ENCODE results near the gene BMF. TPM values are rescaled to one million over a fixed set of nuclear protein-coding genes. Genes with fewer than 3 reads are reported as not detected.
"Not testable (repeated sequence)": the region's sequence is repeated elsewhere in the genome, so short reads cannot be mapped to it uniquely, and the experiment has no call there.

BMF gene
- total RNA-seq, 1 donor from 2014 or later = 48.1 TPM

- DNase-seq (ENCODE audit: extremely low read depth, low read depth, low spot score) = no peak
These were observed 17.8 kb downstream of the BMF start for GRCh38 chr15:40090774-40091455.

DNA sequence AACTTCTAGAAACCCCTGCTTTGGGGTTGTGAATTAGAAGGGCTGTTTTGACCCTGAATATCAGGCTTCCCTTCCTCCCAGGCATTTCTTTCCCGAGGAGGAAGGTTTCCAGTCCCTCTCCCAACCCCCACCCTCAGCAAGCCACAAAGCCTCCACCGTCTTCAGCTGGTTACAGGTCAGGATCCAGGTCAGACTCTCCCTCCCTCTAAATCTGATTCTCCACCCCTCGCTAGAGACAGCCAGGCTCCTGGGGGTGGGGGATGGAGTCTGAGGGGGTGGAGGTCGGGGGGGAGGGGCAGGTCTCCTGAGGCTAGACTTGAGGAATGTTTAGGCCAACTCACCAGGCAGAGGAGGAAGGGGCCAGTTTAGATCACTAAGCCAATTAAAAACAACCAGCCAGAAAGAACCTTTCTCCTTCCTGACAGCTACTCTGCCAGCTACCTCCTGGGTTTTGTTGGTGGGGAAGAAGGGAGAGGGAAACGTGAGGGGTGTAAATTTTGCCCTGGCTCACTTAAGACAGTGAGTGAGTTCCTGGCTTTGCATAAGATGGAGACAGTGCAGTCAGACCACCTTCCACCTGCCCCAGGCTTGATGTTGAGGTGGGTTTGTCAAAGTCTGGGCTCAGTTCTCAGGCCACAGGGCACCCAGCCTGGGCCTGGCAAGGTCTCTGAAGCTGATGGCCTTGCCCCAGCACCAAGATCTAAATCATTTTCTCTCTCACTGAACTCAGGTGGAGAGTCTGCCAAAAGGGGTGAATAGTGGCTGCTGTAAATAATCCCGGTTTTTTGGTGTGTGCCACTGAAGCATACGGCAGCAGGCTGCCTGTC lies 19.5 kb downstream of the BMF start:
- DNase-seq (ENCODE audit: extremely low read depth, low read depth, low spot score) = no peak

GRCh38 chr15:40087991-40088928 lies 20.4 kb downstream of the BMF start:
- DNase-seq (ENCODE audit: extremely low read depth, low read depth, low spot score) = no peak

DNA sequence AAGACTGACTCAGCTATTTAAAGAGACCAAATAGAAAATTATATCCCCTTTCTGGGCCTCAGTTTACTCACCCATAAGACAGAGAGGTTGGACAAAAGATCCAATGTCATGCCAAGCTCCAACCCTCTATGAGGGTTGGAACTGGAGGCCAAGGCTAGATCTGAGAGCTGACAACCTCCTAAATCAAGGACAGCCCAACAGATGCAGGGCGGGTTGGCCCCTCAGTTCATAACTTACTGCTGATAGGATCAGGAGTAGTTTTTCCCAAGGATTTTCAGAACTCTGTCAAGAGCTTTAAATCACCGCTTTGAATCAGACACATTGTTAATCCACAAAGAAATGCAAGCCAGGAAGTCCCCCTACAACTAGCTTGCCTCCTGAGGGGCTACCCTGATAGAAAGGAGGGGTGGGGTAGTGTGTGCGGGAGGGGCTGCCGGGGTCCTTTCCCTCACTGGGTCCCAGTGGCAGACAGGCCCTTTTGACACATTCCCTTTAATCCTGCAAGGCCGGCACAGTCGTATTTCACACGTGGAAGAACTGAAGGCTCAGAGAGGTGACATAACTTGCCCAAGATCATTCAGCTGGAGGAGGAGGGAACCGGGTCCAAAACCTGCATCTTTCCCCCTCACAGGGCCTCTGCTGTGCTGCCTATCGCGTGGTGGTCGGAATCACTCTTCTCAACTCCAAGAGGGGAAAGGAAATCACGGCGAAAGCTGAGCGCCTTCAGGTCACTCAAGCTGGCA lies 21.4 kb downstream of the BMF start:
- no peak for DNase-seq (ENCODE audit: extremely low read depth, low read depth, low spot score)

GRCh38 chr15:40085266-40085665 lies 23.4 kb downstream of the BMF start:
- no peak for DNase-seq (ENCODE audit: extremely low read depth, low read depth, low spot score)

- DNase-seq (ENCODE audit: extremely low read depth, low read depth, low spot score) = no peak
These were observed 24.0 kb downstream of the BMF start for GRCh38 chr15:40084650-40085049.

DNA sequence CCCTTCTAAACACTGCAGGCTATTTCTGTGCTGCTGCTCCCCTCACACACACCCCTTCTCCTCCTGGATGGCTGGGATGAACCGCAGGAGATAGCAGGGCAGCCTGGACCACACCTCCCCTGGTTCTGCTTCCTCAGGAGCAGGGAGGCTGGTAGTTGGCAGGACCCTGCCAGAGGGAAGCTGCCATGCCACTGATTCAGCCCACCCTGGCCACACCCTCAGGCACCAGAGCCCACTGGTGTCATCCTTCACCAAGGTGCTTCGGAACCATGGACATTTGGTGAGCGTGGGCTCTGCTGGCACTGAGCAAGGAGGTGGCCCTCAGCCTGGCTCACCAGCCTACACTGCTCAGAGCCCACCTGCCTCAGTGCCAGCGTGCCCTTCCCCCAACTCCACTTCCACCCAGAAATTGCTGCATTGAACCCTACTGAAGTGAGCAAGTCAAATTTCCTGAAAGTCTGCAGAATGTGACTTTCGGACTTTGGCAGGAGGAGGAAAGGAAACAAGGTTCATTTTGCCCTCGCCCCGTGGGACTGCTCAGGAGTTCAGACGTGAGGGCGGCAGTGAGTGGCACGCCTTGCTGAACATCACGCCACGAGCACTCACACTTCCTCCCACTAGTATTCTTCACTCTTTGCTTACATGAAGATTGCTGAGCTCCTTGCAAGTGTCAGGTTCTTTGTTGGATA lies 26.3 kb downstream of the BMF start:
- no peak for DNase-seq (ENCODE audit: extremely low read depth, low read depth, low spot score)

DNA sequence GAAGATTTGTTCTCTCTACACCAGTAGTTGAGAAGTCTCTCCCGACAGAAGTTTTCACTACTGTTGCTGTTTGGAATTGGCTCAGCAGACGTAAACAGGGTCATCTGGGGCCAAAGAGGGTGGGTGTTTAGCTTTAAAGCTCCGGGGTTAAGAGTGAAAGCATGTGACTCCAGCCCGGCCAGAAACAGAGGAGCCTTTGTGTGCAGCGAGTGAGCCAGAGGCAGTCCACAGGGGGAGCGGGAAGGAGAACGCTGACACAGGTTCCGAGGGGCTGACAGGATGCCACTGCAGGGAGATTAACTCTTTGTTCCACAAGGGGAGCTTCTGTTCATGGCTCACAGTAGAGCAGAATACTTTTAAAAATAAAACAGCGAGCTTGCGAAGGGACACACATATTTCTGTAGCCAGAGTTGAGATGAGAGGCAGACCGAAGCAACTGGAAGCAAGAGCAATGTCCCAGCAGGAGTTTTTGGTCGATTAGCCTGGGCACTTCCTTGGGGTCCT lies 26.9 kb downstream of the BMF start:
- no peak for DNase-seq (ENCODE audit: extremely low read depth, low read depth, low spot score)

- no peak for DNase-seq (ENCODE audit: extremely low read depth, low read depth, low spot score)
These were observed 27.8 kb downstream of the BMF start for GRCh38 chr15:40080847-40081246.

DNA sequence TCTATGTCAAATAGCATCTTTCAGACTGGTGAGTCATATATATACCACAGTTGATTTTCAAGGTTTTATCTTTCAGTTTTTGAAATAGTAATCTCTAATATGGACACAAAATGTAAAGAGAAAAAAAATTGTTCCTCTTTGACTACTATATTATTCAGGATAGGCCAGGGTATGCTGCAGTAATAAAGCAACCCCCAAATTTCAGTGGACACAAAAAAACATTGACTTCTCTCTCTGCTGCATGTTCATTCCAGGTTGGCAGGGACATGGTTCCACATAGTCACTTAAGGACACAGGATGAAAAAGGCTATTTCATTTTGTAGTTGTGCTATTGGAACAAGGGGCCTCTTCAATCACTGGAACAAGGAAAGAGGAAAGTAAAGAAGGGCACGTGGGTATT lies 28.6 kb downstream of the BMF start:
- DNase-seq (ENCODE audit: extremely low read depth, low read depth, low spot score) = no peak

- no peak for DNase-seq (ENCODE audit: extremely low read depth, low read depth, low spot score)
These were observed 29.2 kb downstream of the BMF start for GRCh38 chr15:40079456-40079855.

DNA sequence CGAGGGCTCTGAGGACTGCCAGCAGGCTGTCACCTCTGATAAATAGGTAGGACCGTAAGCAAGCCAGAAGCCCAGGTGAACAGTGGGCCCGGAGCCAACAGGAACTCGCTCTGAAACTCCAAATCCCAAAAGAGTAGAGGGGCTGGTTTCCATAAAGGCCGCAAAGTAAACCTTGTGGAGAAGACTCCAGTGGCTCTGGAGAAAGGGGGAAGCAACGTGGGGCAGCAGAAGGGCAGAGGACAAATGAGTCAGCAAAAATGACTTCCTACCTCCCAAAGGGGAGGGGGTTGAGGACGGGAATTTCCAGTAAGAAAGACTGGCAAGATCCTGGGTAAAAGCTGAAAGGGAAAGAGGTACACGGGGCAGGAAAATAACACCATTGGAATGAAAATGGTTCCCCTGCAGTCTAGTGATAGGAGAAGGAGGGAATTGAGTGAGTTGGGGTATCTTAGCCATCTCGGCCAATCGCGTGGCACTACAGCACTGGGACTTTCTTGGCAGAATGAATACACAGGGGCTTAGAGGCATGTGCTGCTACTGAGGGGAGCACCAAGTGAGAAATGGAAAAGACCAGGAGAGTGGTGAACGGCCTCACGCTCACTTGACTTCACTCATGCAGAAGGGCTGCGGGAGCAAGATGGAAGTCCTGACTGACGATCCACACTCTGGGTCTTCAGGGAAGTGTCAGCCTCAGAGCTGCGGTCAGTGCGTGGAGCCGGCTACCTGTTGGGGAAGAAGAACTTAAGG lies 33.2 kb downstream of the BMF start:
- DNase-seq (ENCODE audit: extremely low read depth, low read depth, low spot score) = no peak

DNA sequence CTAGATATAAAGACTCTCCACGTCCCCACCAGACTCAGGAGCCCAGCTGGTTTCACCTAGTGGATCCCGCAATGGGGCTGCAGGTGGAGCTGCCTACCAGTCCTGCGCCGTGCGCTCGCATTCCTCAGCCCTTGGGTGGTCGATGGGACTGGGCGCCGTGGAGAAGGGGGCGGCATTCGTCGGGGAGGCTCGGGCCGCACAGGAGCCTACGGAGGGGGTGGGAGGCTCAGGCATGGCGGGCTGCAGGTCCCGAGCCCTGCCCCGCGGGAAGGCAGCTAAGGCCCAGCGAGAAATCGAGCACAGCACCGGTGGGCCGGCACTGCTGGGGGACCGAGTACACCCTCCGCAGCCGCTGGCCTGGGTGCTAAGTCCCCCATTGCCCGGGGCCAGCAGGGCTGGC lies 34.0 kb downstream of the BMF start:
- not testable (repeated sequence) for DNase-seq (ENCODE audit: extremely low read depth, low read depth, low spot score)

DNA sequence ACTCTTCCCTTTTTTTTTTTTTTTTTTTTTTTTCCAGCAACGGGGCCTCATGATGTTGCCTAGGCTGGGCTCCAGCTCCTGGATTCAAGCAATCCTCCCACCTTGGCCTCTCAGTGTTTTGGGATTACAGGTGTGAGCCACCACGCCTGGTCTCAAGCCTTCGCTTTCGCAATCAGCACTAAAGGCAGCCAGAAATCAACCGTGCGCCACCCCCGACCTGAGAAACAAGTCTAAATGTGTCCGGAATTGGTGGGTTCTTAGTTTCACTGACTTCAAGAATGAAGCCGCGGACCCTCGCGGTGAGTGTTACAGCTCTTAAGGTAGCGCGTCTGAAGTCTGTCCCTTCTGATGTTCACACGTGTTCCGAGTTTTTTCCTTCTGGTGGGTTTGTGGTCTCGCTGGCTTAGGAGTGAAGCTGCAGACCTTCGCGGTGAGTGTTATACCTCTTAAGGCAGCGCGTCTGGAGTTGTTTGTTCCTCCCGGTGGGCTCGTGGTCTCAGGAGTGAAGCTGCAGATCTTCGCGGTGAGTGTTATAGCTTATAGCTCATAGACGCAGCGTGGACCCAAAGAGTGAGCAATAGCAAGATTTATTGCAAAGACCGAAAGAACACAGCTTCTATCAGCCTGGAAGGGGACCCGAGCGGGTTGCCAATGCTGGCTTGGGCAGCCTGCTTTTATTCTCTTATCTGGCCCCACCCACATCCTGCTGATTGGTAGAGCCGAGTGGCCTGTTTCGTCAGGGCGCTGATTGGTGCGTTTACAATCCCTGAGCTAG lies 34.8 kb downstream of the BMF start:
- DNase-seq (ENCODE audit: extremely low read depth, low read depth, low spot score) = not testable (repeated sequence)

GRCh38 chr15:40072216-40072990 lies 36.3 kb downstream of the BMF start:
- no peak for DNase-seq (ENCODE audit: extremely low read depth, low read depth, low spot score)

DNA sequence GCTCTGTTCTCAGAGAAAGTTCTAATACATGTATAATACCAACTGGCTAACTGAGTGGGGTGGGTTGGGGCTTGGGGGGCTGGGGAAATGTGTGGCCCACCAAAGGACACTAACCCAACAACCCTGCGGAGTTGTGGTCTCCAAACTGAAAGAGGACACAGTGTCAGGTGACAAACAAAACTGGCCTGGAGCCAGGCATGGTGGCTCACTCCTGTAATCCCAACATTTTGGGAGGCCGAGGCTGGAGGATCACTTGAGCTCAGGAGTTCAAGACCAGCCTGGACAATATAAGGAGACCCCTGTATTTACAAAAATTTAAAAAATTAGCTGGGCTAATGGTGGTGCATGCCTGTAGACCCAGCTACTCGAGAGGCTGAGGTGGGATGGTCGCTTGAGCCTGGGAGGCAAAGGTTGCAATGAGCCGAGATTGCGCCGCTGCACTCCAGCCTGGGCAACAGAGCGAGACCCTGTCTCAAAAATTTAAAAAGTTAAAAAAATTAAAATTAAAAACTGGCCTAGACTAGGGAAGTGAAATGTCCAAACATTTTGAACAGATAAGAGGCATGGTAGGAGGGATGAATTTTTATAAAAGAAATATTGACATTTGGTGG lies 38.0 kb downstream of the BMF start:
- DNase-seq (ENCODE audit: extremely low read depth, low read depth, low spot score) = no peak

DNA sequence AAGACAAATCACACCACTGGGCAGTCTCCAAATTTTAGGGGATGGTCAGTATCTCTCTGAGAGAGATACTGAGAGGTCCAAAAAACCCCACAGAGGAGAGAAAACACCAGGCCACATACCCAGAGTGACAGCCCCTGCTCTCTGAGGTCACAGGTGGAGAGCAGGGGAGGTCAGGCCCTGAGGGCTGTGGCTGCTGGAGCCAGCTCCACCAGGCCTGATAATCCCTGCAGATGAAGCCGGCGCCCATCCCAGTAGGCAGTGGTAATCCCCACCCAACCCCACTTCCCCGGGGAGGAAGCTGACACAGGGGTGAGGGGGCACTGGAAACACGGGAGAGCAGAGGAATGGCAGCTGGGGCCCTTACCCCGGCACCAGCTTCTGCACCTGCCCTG lies 38.5 kb downstream of the BMF start:
- DNase-seq (ENCODE audit: extremely low read depth, low read depth, low spot score) = no peak

All from glomerular endothelial cell (primary cell).